NCI-H226 (cell line): ENCODE data around the gene CDH4.

Experiments used
- DNase-seq: peaks from one replicate; pipeline ENCODE4 v3.0.0-alpha.2; 2015

CDH4 gene

GRCh38 chr20:61762886-61763739 lies 511.1 kb downstream of the CDH4 start:
- no peak for DNase-seq

GRCh38 chr20:61763740-61764400 lies 511.8 kb downstream of the CDH4 start:
- DNase-seq: no peak

GRCh38 chr20:61764471-61765025 lies 512.5 kb downstream of the CDH4 start:
- DNase-seq: no peak

- DNase-seq: no peak
These were observed 513.2 kb downstream of the CDH4 start for GRCh38 chr20:61765081-61765870.

GRCh38 chr20:61765871-61766654 lies 514.0 kb downstream of the CDH4 start:
- DNase-seq: no peak

GRCh38 chr20:61766921-61767610 lies 515.0 kb downstream of the CDH4 start:
- no peak for DNase-seq

- DNase-seq: no peak
These were observed 515.9 kb downstream of the CDH4 start for GRCh38 chr20:61767761-61768494.

- DNase-seq: no peak
These were observed 516.7 kb downstream of the CDH4 start for GRCh38 chr20:61768571-61769285.

- no peak for DNase-seq
These were observed 517.3 kb downstream of the CDH4 start for GRCh38 chr20:61769286-61769832.

GRCh38 chr20:61770113-61770585 lies 518.1 kb downstream of the CDH4 start:
- DNase-seq: no peak

- DNase-seq: no peak
These were observed 519.8 kb downstream of the CDH4 start for GRCh38 chr20:61771805-61772350.

- DNase-seq: no peak
These were observed 521.0 kb downstream of the CDH4 start for GRCh38 chr20:61772828-61773631.

GRCh38 chr20:61773926-61774587 lies 522.0 kb downstream of the CDH4 start:
- DNase-seq: no peak

- DNase-seq: no peak
These were observed 523.4 kb downstream of the CDH4 start for GRCh38 chr20:61775423-61775822.

GRCh38 chr20:61776491-61777075 lies 524.5 kb downstream of the CDH4 start:
- DNase-seq: no peak

GRCh38 chr20:61777773-61778494 lies 525.9 kb downstream of the CDH4 start:
- DNase-seq: no peak

- no peak for DNase-seq
These were observed 526.4 kb downstream of the CDH4 start for GRCh38 chr20:61778495-61778863.
